ENCODE results near the gene HAGHL.
A peak's percentile ranks its signal among the peaks of the same experiment; 100 is the strongest.
"Not testable (repeated sequence)": the region's sequence is repeated elsewhere in the genome, so short reads cannot be mapped to it uniquely, and the experiment has no call there.

The HAGHL gene

DNA sequence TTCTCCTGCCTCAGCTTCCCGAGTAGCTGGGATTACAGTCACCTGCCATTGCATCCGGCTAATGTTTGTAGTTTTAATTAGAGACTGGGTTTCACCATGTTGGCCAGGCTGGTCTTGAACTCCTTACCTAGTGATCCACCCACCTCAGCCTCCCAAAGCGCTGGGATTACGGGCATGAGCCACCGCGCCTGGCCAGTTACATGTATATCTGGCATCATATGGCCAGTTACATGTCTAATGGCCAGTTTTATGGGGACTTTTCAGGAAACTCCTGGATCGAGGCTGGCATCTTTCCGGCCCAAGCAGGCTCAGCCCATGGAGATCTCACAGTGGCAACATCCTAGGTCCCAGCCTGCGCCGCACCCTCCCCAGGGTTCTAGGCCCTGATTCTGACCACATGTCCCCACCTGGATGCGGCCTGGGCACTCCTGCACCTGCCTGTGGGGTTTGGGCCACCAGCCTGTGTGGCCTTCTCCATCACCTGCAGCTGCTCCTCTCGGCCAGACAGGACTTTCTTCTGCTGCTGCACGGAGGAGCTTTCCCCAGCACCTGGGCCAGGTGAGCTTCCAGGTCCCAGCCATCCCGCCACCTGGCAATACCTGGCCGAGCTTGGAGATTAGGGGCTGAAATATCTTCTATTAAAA lies 15.2 kb downstream of the HAGHL start:
- Histone ChIP-seq H3K4me3 (ENCODE audit: low read depth, low read length) (no peak overlapping the region), H3K27ac (no peak overlapping the region), H3K36me3 (replicated peaks) (peaks cover 1% of the 10 kb centered on the region), H3K27me3 (replicated peaks) (no peaks in the 10 kb centered on the region)
- no peak for DNase-seq
- in situ Hi-C loops (cut with HindIII; ENCODE audit: low pct_ligation_motif_present, low sequenced_read_pairs): no loop called here
- TF ChIP-seq, protein P1, sequence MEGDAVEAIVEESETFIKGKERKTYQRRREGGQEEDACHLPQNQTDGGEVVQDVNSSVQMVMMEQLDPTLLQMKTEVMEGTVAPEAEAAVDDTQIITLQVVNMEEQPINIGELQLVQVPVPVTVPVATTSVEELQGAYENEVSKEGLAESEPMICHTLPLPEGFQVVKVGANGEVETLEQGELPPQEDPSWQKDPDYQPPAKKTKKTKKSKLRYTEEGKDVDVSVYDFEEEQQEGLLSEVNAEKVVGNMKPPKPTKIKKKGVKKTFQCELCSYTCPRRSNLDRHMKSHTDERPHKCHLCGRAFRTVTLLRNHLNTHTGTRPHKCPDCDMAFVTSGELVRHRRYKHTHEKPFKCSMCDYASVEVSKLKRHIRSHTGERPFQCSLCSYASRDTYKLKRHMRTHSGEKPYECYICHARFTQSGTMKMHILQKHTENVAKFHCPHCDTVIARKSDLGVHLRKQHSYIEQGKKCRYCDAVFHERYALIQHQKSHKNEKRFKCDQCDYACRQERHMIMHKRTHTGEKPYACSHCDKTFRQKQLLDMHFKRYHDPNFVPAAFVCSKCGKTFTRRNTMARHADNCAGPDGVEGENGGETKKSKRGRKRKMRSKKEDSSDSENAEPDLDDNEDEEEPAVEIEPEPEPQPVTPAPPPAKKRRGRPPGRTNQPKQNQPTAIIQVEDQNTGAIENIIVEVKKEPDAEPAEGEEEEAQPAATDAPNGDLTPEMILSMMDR (IDR thresholded peaks at IDR 0.05; ENCODE audit: low read depth, low read length, missing control alignments): no peak

DNA sequence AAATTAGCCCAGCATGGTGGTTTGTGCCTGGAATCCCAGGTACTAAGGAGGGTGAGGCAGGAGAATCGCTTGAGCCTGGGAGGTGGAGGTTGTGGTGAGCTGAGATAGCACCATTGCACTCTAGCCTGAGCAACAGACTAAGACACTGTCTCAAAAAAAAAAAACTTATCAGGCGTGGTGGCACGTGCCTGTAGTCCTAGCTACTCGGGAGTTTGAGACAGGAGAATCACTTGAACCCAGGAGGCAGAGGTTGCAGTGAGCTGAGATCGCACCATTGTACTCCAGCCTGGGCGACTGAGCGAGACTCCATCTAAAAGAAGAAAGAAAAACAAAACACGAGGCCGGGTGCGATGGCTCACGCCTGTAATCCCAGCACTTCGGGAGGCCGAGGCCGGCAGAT lies 16.0 kb downstream of the HAGHL start:
- H3K4me3 ChIP-seq (ENCODE audit: low read depth, low read length); H3K27ac ChIP-seq; DNase-seq; H3K36me3 ChIP-seq (replicated peaks); H3K27me3 ChIP-seq (replicated peaks); in situ Hi-C loops (cut with HindIII; ENCODE audit: low pct_ligation_motif_present, low sequenced_read_pairs): not testable (repeated sequence)

DNA sequence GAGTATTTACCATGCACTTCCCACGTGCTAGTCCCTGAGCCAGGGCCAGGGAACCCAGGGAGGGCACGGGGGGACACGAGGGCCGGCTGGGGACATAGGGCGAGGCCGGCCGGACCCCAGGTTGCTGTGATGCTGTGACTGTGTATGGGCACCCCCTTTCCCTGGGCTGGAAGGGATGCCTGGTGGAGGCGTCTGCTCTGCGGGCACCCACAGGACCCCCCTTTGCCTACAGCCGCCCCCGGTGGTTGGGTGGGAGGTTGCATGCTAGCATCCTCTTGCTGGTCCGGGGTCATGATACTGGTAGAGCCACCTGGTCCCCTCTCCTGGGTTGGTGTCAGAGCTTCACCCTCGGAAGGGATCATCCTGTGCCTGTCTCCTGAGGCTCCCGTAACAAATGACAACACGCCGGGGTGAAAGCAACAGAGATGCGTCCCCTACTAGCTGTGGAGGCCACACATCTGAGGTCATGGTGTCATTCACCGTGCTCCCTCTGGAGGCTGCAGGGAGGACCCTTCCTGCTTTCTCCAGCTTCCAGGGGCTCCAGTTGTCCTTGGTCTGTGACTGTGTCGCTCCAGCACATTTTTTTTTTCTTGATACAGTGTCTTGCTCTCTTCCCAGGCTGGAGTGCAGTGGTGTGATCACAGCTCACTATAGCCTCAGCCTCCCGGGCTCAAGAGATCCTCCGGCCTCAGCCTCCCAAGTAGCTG lies 17.0 kb downstream of the HAGHL start:
- Histone ChIP-seq H3K27ac (no peak overlapping the region), H3K27me3 (replicated peaks) (no peaks in the 10 kb centered on the region), H3K36me3 (replicated peaks) (no peaks in the 10 kb centered on the region), H3K4me3 (ENCODE audit: low read depth, low read length) (no peak overlapping the region)
- TF ChIP-seq, protein P1 (IDR thresholded peaks at IDR 0.05; ENCODE audit: low read depth, low read length, missing control alignments): peak; percentile 38
- no peak for DNase-seq
- in situ Hi-C loops (cut with HindIII; ENCODE audit: low pct_ligation_motif_present, low sequenced_read_pairs): no loop called here

DNA sequence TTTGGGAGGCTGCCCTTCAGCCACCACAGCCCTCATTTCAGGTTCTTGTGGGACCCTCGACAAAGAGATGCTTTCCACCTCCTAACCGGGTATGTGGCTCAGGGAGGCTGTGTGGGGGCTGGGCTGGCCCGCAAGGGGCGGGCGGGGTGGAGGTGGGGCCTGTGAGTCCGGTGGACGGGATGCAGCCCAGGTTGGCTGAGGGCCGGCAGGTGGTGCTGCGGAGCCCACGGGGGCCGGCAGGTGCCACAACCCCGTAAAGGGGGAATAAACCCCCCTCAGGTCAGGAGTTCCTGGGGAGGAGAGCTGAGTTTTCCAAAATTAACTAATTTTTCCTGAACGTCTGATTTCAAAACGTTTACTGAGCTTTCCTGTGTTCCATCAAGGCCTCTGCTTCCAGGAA lies 18.8 kb downstream of the HAGHL start:
- no peaks in the 10 kb centered on the region for H3K27me3 ChIP-seq (replicated peaks)
- in situ Hi-C loops (cut with HindIII; ENCODE audit: low pct_ligation_motif_present, low sequenced_read_pairs): no loop called here
- no peaks in the 10 kb centered on the region for H3K36me3 ChIP-seq (replicated peaks)
- DNase-seq: no peak
- TF ChIP-seq, protein P1 (IDR thresholded peaks at IDR 0.05; ENCODE audit: low read depth, low read length, missing control alignments): peak; percentile 57
- H3K4me3 ChIP-seq (ENCODE audit: low read depth, low read length): no peak overlapping the region
- no peak overlapping the region for H3K27ac ChIP-seq

DNA sequence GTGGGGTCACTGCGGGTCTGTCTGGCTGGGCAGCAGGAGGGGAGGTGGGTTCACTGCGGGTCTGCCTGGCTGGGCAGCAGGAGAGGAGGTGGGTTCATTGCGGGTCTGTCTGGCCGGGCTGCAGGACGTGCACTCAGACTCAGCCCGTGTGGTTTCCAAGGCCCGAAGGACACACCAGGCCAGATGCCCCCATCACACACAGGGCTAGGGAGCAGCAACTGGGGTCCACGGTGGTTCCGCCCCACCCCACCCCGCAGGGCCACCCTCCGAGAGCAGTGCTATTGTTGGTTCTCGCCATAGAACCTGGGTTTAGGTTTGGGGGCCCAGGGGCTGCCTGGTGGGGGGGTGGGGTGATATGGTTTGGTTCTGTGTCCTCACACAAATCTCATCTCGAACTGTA lies 19.7 kb downstream of the HAGHL start:
- no peak overlapping the region for H3K4me3 ChIP-seq (ENCODE audit: low read depth, low read length)
- no peak overlapping the region for H3K27ac ChIP-seq
- TF ChIP-seq, protein P1 (IDR thresholded peaks at IDR 0.05; ENCODE audit: low read depth, low read length, missing control alignments): no peak
- H3K27me3 ChIP-seq (replicated peaks): no peaks in the 10 kb centered on the region
- in situ Hi-C loops (cut with HindIII; ENCODE audit: low pct_ligation_motif_present, low sequenced_read_pairs): no loop called here
- H3K36me3 ChIP-seq (replicated peaks): no peaks in the 10 kb centered on the region
- no peak for DNase-seq

DNA sequence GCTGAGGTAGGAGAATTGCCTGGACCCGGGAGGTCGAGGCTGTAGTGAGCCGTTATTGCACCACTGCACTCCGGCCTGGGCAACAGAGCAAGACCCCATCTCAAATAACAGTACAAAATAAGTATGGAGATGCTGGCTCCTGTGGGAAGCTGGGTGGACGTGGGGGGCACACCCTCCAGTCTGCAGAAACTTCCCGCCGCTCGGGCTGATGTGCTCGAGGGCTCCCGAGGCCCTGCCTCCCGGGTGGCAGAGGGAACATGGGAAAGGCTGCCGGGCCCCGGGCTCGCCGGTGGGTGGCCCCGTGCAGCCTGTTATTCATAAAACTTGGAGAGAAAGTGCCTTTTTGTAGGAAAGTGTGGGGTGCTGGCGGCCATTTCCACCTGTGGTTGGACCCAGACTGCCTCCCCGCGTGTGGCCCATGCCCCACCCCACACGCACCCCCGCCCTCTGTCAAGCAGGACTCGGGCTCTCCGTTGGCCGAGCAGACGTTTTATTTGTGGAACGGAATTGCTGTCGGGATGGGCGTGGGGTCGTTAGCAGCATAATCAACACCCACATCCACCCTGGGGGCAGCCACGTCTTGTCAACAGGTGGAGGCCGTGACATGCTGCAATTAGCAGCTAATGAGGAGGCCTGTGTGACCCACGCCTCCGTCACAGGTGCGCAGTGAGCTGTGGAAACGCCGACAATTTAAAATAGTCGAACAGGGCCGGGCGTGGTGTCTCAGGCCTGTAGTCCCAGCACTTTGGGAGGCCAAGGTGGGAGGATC lies 21.3 kb downstream of the HAGHL start:
- Histone ChIP-seq H3K36me3 (replicated peaks) (no peaks in the 10 kb centered on the region), H3K4me3 (ENCODE audit: low read depth, low read length) (no peak overlapping the region), H3K27ac (no peak overlapping the region), H3K27me3 (replicated peaks) (peaks cover 4% of the 10 kb centered on the region)
- in situ Hi-C loops (cut with HindIII; ENCODE audit: low pct_ligation_motif_present, low sequenced_read_pairs): no loop called here
- TF ChIP-seq, protein P1 (IDR thresholded peaks at IDR 0.05; ENCODE audit: low read depth, low read length, missing control alignments): no peak
- no peak for DNase-seq

Measured in brain microvascular endothelial cell (primary cell).